HG02678 (cell line): ENCODE results near the gene RPS23.
"Not testable (repeated sequence)": the region's sequence is repeated elsewhere in the genome, so short reads cannot be mapped to it uniquely, and the experiment has no call there.

Experiments used
- ATAC-seq: cut with Tn5 transposase; IDR thresholded peaks from one replicate; pipeline ENCODE4 v1.9.1; 2021; ENCODE audit warnings: mild to moderate bottlenecking, moderate library complexity; ENCODE audit not compliant: unreplicated experiment

Gene RPS23

GRCh38 chr5:82290908-82291307, 12.8 kb upstream of the RPS23 start:
- ATAC-seq, result no peak

- ATAC-seq, result no peak
Measured at GRCh38 chr5:82290005-82290404, 11.9 kb upstream of the RPS23 start.

- no peak for ATAC-seq
Measured at GRCh38 chr5:82287625-82288024, 9.5 kb upstream of the RPS23 start.

- no peak for ATAC-seq
Measured at GRCh38 chr5:82285206-82285605, 7.1 kb upstream of the RPS23 start.

GRCh38 chr5:82283893-82284292, 5.7 kb upstream of the RPS23 start:
- ATAC-seq, result no peak

- no peak for ATAC-seq
Measured at GRCh38 chr5:82278711-82279370, 687 bp upstream of the RPS23 start.

- ATAC-seq, result no peak
Measured at GRCh38 chr5:82277613-82277986, 554 bp downstream of the RPS23 start.

- no peak for ATAC-seq
Measured at GRCh38 chr5:82276800-82277612, 1.1 kb downstream of the RPS23 start.

GRCh38 chr5:82275216-82275664, 2.9 kb downstream of the RPS23 start:
- no peak for ATAC-seq

GRCh38 chr5:82274343-82275211, 3.6 kb downstream of the RPS23 start:
- no peak for ATAC-seq

- not testable (repeated sequence) for ATAC-seq
Measured at GRCh38 chr5:82273426-82273825, 4.7 kb downstream of the RPS23 start.

- not testable (repeated sequence) for ATAC-seq
Measured at GRCh38 chr5:82272571-82273356, 5.4 kb downstream of the RPS23 start.

GRCh38 chr5:82269363-82269762, 8.8 kb downstream of the RPS23 start:
- not testable (repeated sequence) for ATAC-seq

- ATAC-seq, result not testable (repeated sequence)
Measured at GRCh38 chr5:82267297-82267933, 10.7 kb downstream of the RPS23 start.

- ATAC-seq, result no peak
Measured at GRCh38 chr5:82265047-82265446, 13.1 kb downstream of the RPS23 start.

- peak; percentile 45 for ATAC-seq
Measured at GRCh38 chr5:82259172-82259800, 18.9 kb downstream of the RPS23 start.

GRCh38 chr5:82257729-82258128, 20.4 kb downstream of the RPS23 start:
- ATAC-seq, result no peak

- no peak for ATAC-seq
Measured at GRCh38 chr5:82257247-82257646, 20.9 kb downstream of the RPS23 start.

GRCh38 chr5:82255844-82256243, 22.3 kb downstream of the RPS23 start:
- no peak for ATAC-seq

GRCh38 chr5:82252744-82253143, 25.4 kb downstream of the RPS23 start:
- no peak for ATAC-seq
